GM19099 (cell line): ENCODE data around the gene ST8SIA6.

Experiments used
- POLR2A ChIP-seq: IDR thresholded peaks from 3 replicates; pipeline ENCODE4 v1.6.1; 2011; ENCODE audit warnings: low read depth; ENCODE audit not compliant: insufficient read length; ENCODE audit errors: extremely low read depth

The ST8SIA6 gene

GRCh38 chr10:17290226-17290625 lies 164.2 kb downstream of the ST8SIA6 start:
- TF ChIP-seq POLR2A = no peak

DNA sequence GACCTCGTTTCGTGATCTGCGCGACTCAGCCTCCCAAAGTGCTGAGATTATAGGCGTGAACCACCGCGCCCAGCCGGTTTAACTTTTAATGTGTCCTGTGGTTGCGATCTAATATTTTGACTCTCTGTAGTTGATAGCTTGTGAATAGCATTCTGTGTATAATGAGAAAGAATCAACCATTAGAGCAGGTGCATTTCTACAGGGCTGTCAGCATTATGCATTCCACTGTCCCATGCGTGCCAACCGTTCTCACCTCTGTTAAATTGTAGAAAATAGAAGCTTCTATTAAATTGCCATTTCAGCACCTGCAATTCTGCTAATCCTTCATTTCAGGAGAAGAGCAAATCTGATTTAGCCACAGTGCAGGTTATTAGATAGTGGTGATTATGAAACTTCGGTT lies 164.6 kb downstream of the ST8SIA6 start:
- no peak for TF ChIP-seq POLR2A

DNA sequence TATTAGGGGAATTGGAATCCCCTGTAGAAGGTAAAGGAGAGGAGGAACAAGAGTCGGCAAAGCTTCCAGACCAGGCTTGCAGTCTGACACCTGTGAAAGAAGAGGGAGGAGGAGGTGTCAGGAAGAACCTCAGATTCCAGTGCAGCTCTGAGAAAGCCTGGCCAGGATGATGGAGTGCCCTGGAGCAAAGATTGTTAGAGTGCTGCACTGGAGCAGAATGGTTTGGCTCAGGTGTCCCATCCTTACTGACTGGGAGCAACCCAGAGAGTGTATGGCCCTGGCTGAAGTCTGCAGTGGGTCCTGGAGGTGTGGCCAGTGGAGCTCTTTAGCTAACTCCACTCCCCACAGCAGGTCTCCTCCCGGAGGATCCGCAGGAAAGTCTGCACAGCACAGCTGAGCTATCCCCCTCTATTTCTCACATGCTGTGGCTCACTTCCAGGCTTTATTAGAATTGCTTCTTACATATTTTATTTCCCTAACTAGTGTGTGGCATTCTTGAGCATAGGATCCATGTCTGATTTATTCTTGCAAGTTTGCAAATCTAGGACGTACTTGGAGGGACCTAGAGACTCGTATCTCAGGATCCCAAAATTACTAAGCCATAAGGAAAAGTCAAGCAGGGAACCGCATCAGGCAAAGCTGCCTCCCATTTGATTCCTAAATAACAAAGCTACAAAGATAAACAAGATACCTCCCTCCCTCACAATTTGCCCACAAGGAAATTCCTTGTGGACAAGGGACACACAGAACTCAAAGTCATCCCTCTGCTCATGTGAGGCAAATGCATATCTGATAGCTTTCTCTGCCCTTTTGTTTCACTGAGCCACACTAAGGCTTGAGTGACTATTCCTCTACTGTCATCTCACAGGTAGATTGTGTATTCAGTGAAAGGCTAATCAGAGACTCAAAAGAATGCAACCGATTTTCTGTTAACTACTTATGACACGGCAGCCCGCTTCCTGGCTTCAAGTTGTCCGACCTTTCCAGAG lies 167.5 kb downstream of the ST8SIA6 start:
- no peak for TF ChIP-seq POLR2A

DNA sequence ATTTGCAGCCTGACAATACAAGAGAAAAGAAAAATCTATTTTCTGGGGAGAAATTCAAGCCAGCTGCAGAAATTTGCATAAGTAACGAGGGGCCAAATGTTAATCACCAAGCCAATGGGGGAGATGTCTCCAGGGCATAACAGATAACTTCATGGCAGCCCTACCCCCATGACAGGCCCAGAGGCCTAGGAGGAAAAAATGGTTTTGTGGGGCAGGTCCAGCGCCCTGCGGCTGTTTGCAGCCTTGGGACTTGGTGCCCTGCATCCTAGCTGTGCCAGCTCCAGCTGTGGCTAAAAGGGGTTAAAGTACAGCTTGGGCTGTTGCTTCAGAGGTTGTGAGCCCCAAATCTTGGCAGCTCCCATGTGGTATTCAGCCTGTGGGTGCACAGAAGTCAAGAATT lies 172.1 kb downstream of the ST8SIA6 start:
- TF ChIP-seq POLR2A = no peak

- no peak for TF ChIP-seq POLR2A
Observed at GRCh38 chr10:17278607-17279240, 175.7 kb downstream of the ST8SIA6 start.

DNA sequence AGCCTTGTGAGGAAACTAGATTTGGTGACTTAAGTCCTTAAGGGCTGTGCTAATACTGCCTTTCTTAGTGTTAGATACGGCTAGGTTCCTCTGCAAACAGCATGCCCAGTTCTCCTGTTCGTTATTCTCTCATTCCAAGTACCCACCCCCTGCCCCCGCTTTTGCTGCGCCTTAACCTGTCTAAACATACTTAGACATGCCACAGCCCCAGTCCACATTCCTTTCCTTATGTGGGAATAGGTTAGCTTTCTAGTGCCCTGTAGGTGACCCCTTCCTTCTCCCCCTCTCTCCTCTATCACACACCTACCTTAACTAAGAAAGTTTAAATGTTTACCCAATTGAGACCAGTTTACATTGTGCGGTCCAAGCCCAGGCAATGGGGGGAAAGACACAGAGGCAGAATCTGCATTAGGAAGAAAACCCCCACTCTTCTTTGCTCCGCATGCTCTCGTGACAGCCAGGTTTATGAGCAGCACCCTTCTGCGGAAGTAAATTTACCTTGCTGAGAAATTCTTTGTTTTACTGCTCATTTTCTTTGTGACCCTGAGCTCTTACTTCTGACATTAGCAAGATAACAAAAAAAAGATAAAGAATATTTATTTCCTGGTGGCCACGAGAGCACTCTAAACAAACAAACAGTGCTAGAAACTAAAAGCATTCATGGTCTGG lies 177.5 kb downstream of the ST8SIA6 start:
- no peak for TF ChIP-seq POLR2A

DNA sequence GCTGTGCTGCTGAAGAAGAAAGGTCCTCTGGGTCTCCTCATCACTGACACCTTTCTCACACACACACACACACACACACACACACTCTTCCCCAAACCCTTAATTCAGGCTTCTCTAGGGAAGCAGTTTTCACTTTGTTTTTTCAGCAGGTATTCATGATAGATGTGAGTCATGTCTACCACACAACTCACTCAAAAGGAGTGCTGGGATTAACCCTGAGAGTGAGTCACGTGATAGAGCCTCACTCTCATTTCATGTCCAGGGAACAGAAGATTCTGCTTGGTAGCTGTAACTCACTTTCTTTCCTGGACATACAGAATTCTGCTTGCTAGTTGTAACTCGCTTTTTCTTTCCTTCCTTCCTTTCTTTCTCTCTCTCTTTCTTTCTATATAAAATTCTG lies 181.0 kb downstream of the ST8SIA6 start:
- no peak for TF ChIP-seq POLR2A

DNA sequence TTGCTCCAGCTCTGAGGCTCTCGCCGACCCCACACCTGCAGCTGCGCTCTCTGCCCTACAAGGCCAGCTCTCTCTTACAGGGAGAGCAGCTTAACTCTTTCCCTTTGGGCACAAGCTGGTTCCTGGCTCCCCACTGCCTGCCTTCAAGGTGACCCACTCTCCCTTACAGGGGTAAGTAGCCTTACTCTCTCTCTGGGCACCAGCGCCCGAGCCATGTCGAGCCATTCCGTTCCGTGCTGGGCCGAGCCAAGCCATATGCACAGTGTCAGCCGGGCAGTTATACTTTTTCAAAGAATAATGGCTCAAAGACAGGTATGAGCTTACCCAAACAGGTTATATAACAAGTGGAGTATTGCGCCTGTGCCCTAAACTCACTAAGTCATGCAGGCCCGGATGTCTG lies 181.7 kb downstream of the ST8SIA6 start:
- TF ChIP-seq POLR2A = no peak
